K562 (cell line): Measurements from ENCODE around the gene JPT2.

Experiments used
- CREB3 ChIP-seq: fragments of 450-650 bp; conservative IDR thresholded peaks from 2 replicates; pipeline ENCODE4 v1.6.1; 2016; ENCODE audit warnings: missing genetic modification characterization, low read depth, mild to moderate bottlenecking, missing compliant biosample characterization, moderate library complexity
- CTCF ChIP-seq, 3 experiments: IDR thresholded peaks in 2 of 3; conservative IDR thresholded peaks in 1 of 3; 2 replicates each; pipeline ENCODE4 v1.5.1; 2011 to 2012; ENCODE audit warnings: low read length in 3 of 3, mild to moderate bottlenecking in 3 of 3, control low read depth in 2 of 3, improper control_type of control experiment in 1 of 3, inconsistent platforms in 1 of 3, low read depth in 1 of 3, mixed read lengths in 1 of 3, moderate library complexity in 1 of 3; ENCODE audit not compliant: insufficient read depth in 2 of 3
- MAFF ChIP-seq: IDR thresholded peaks from 2 replicates; pipeline ENCODE4 v1.6.1; 2012; ENCODE audit warnings: low read length, improper control_type of control experiment
- TBP ChIP-seq: optimal IDR thresholded peaks from 2 replicates; pipeline ENCODE3; 2011; ENCODE audit warnings: low read depth, low read length, improper control_type of control experiment
- ZBTB1 ChIP-seq: sonication (generic); formaldehyde crosslinking; IDR thresholded peaks from 2 replicates; pipeline ENCODE4 v1.8.1; 2023; ENCODE audit warnings: missing genetic modification reagents, low read depth, mild to moderate bottlenecking, borderline replicate concordance

- TF ChIP-seq ZBTB1 = no peak
- no peak for TF ChIP-seq MAFF
- no peak for TF ChIP-seq CREB3 (tag)
- TF ChIP-seq TBP = no peak
- no peak for TF ChIP-seq CTCF (IDR thresholded peaks at IDR 0.05 in 2 of 3, conservative IDR thresholded peaks at IDR 0.05 in 1 of 3; ENCODE audit: insufficient read depth in 2 of 3, low read depth in 1 of 3, low read length in 3 of 3)
Observed at GRCh38 chr16:1677339-1677738, 740 bp upstream of the JPT2 start.
